Endothelial cell (in vitro differentiated cells): Measurements from ENCODE around the gene PHACTR2. TPM values are rescaled to one million over a fixed set of nuclear protein-coding genes. Genes with fewer than 3 reads are reported as not detected.
A peak's percentile ranks its signal among the peaks of the same experiment; 100 is the strongest.

Experiments used
- DNase-seq: peaks from one replicate; pipeline ENCODE4 v3.0.0; 2021; ENCODE audit warnings: low spot score
- H3K27ac Mint-ChIP-seq: one replicate; pipeline ENCODE4 v1.8.0; 2021; ENCODE audit warnings: mixed read lengths, inconsistent platforms; ENCODE audit not compliant: unreplicated experiment
- H3K27me3 Mint-ChIP-seq: one replicate; pipeline ENCODE4 v1.8.0; 2021; ENCODE audit warnings: mild to moderate bottlenecking, moderate library complexity, mixed read lengths, inconsistent platforms; ENCODE audit not compliant: unreplicated experiment
- H3K36me3 Mint-ChIP-seq: one replicate; pipeline ENCODE4 v1.8.0; 2021; ENCODE audit warnings: mild to moderate bottlenecking, low read depth, mixed read lengths, inconsistent platforms; ENCODE audit not compliant: unreplicated experiment
- H3K4me1 Mint-ChIP-seq: one replicate; pipeline ENCODE4 v1.8.0; 2021; ENCODE audit warnings: mild to moderate bottlenecking, mixed read lengths, inconsistent platforms; ENCODE audit not compliant: unreplicated experiment
- H3K4me3 Mint-ChIP-seq: one replicate; pipeline ENCODE4 v1.8.0; 2021; ENCODE audit warnings: mild to moderate bottlenecking, mixed read lengths, inconsistent platforms; ENCODE audit not compliant: unreplicated experiment
- H3K9me3 Mint-ChIP-seq: one replicate; pipeline ENCODE4 v1.8.0; 2021; ENCODE audit warnings: mixed read lengths, inconsistent platforms; ENCODE audit not compliant: unreplicated experiment
- CTCF ChIP-seq: fragments of 200-600 bp; sonication (generic); IDR thresholded peaks from one replicate; pipeline ENCODE4 v1.5.0; 2021; ENCODE audit warnings: antibody characterized with exemption; ENCODE audit not compliant: unreplicated experiment
- total RNA-seq: library from RNA; stranded (reverse); fragmentation: NEBNext Ultra II Directional; extraction: Animal tissue kit (Norgen Biotek cat#: 25700); gene quantifications from one replicate; pipeline ENCODE4 v1.2.1, GENCODE V29; 2021; ENCODE audit not compliant: unreplicated experiment

The PHACTR2 gene
- total RNA-seq, 1 donor from 2014 or later = 181 TPM

- H3K36me3 Mint-ChIP-seq = peaks cover 13% of the 10 kb centered on the region
- no peaks in the 10 kb centered on the region for H3K9me3 Mint-ChIP-seq
- H3K4me3 Mint-ChIP-seq = no peak overlapping the region
- peaks cover 2% of the 10 kb centered on the region for H3K27me3 Mint-ChIP-seq
- peaks cover 56% of the 10 kb centered on the region for H3K4me1 Mint-ChIP-seq
- no peak for DNase-seq
- H3K27ac Mint-ChIP-seq = no peak overlapping the region
- TF ChIP-seq CTCF = no peak
Measured at GRCh38 chr6:143743301-143744166, 65.8 kb downstream of the PHACTR2 start.

- H3K4me1 Mint-ChIP-seq = peaks cover 61% of the 10 kb centered on the region
- peak overlapping the region; percentile 90 for H3K27ac Mint-ChIP-seq
- H3K36me3 Mint-ChIP-seq = peaks cover 18% of the 10 kb centered on the region
- no peak for TF ChIP-seq CTCF
- H3K27me3 Mint-ChIP-seq = peaks cover 2% of the 10 kb centered on the region
- H3K9me3 Mint-ChIP-seq = no peaks in the 10 kb centered on the region
- H3K4me3 Mint-ChIP-seq = peak overlapping the region; percentile 65
- DNase-seq = no peak
Measured at GRCh38 chr6:143744551-143745165, 66.9 kb downstream of the PHACTR2 start.

- Mint-ChIP-seq H3K27ac (peak overlapping the region; percentile 90), H3K36me3 (peaks cover 15% of the 10 kb centered on the region), H3K4me1 (peaks cover 64% of the 10 kb centered on the region), H3K27me3 (peaks cover 2% of the 10 kb centered on the region), H3K9me3 (no peaks in the 10 kb centered on the region), H3K4me3 (peak overlapping the region; percentile 20)
- TF ChIP-seq CTCF = no peak
- DNase-seq = peak; percentile 33
Measured at GRCh38 chr6:143745166-143746133, 67.7 kb downstream of the PHACTR2 start.

- H3K4me1 Mint-ChIP-seq = peaks cover 73% of the 10 kb centered on the region
- DNase-seq = no peak
- peak overlapping the region; percentile 90 for H3K27ac Mint-ChIP-seq
- TF ChIP-seq CTCF = no peak
- peak overlapping the region; percentile 72 for H3K4me3 Mint-ChIP-seq
- peaks cover 2% of the 10 kb centered on the region for H3K27me3 Mint-ChIP-seq
- H3K36me3 Mint-ChIP-seq = peaks cover 12% of the 10 kb centered on the region
- no peaks in the 10 kb centered on the region for H3K9me3 Mint-ChIP-seq
Measured at GRCh38 chr6:143746202-143747119, 68.7 kb downstream of the PHACTR2 start.
